Ishikawa (cell line): ENCODE results near the gene AKR1B15.

ENCODE experiments used
- CEBPB ChIP-seq: IDR thresholded peaks from 2 replicates; pipeline ENCODE4 v1.6.1; 2012
- CREB1 ChIP-seq: IDR thresholded peaks from 2 replicates; pipeline ENCODE4 v1.6.1; 2012; ENCODE audit warnings: low read depth
- EGR1 ChIP-seq: IDR thresholded peaks from 2 replicates; pipeline ENCODE4 v1.6.1; 2012
- EP300 ChIP-seq: IDR thresholded peaks from 2 replicates; pipeline ENCODE4 v1.6.1; 2012; ENCODE audit warnings: borderline replicate concordance
- FOXM1 ChIP-seq: IDR thresholded peaks from 2 replicates; pipeline ENCODE4 v1.6.1; 2012; ENCODE audit warnings: low read depth, borderline replicate concordance
- NFIC ChIP-seq: IDR thresholded peaks from 2 replicates; pipeline ENCODE4 v1.6.1; 2012
- RAD21 ChIP-seq: IDR thresholded peaks from 2 replicates; pipeline ENCODE4 v1.6.1; 2012; ENCODE audit warnings: low read depth
- TAF1 ChIP-seq: IDR thresholded peaks from 2 replicates; pipeline ENCODE4 v1.6.1; 2012; ENCODE audit warnings: low read depth, mild to moderate bottlenecking
- TCF12 ChIP-seq: IDR thresholded peaks from 2 replicates; pipeline ENCODE4 v1.6.1; 2012; ENCODE audit warnings: low read depth
- TEAD4 ChIP-seq: IDR thresholded peaks from 2 replicates; pipeline ENCODE4 v1.6.1; 2012
- YY1 ChIP-seq: IDR thresholded peaks from 2 replicates; pipeline ENCODE4 v1.6.1; 2012; ENCODE audit warnings: low read depth
- ZBTB7A ChIP-seq: IDR thresholded peaks from 2 replicates; pipeline ENCODE4 v1.6.1; 2012; ENCODE audit warnings: low read depth
- TF ChIP-seq, protein P1 (sequence below): IDR thresholded peaks from 2 replicates; pipeline ENCODE4 v1.6.1; 2012; ENCODE audit warnings: low read depth, mild to moderate bottlenecking
- TF ChIP-seq, protein P2 (sequence below): IDR thresholded peaks from 2 replicates; pipeline ENCODE4 v1.6.1; 2012
- TF ChIP-seq, protein P3 (sequence below): IDR thresholded peaks from 2 replicates; pipeline ENCODE4 v1.6.1; 2012

The AKR1B15 gene

DNA sequence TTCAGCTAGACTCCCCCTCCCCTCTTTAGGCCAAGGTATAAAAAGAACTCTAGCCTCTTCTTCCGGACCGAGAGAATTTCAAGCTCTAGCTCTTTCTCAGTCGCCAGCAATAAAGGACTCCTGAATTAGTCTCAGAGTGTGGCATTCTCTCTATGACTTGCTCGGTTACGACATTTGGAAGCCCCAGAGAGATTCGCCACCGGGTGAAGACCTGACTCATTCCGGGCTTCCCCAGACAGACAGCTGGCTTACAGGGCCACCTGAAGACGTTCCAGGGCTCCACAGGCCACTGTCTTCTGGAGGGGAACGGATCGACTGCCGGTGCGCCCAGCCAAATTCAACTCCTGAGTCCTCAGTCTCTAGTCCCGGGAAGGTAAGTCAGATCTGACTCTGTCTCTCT lies at the start of gene AKR1B15:
AKR1B15 (plus strand) TSS at position 234 of the 400 bp plus-strand sequence. CDS start 15,510 bp downstream, outside the sequence.
- TF ChIP-seq, protein P1, sequence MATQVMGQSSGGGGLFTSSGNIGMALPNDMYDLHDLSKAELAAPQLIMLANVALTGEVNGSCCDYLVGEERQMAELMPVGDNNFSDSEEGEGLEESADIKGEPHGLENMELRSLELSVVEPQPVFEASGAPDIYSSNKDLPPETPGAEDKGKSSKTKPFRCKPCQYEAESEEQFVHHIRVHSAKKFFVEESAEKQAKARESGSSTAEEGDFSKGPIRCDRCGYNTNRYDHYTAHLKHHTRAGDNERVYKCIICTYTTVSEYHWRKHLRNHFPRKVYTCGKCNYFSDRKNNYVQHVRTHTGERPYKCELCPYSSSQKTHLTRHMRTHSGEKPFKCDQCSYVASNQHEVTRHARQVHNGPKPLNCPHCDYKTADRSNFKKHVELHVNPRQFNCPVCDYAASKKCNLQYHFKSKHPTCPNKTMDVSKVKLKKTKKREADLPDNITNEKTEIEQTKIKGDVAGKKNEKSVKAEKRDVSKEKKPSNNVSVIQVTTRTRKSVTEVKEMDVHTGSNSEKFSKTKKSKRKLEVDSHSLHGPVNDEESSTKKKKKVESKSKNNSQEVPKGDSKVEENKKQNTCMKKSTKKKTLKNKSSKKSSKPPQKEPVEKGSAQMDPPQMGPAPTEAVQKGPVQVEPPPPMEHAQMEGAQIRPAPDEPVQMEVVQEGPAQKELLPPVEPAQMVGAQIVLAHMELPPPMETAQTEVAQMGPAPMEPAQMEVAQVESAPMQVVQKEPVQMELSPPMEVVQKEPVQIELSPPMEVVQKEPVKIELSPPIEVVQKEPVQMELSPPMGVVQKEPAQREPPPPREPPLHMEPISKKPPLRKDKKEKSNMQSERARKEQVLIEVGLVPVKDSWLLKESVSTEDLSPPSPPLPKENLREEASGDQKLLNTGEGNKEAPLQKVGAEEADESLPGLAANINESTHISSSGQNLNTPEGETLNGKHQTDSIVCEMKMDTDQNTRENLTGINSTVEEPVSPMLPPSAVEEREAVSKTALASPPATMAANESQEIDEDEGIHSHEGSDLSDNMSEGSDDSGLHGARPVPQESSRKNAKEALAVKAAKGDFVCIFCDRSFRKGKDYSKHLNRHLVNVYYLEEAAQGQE, result no peak
- no peak for TF ChIP-seq TAF1
- no peak for TF ChIP-seq TEAD4
- TF ChIP-seq RAD21, result no peak
- TF ChIP-seq CEBPB, result no peak
- TF ChIP-seq, protein P2, sequence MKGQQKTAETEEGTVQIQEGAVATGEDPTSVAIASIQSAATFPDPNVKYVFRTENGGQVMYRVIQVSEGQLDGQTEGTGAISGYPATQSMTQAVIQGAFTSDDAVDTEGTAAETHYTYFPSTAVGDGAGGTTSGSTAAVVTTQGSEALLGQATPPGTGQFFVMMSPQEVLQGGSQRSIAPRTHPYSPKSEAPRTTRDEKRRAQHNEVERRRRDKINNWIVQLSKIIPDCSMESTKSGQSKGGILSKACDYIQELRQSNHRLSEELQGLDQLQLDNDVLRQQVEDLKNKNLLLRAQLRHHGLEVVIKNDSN, result no peak
- TF ChIP-seq YY1, result no peak
- TF ChIP-seq CREB1, result no peak
- no peak for TF ChIP-seq EGR1
- no peak for TF ChIP-seq TCF12
- no peak for TF ChIP-seq EP300
- no peak for TF ChIP-seq FOXM1
- TF ChIP-seq, protein P3, sequence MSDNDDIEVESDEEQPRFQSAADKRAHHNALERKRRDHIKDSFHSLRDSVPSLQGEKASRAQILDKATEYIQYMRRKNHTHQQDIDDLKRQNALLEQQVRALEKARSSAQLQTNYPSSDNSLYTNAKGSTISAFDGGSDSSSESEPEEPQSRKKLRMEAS, result no peak
- no peak for TF ChIP-seq NFIC
- TF ChIP-seq ZBTB7A, result no peak

DNA sequence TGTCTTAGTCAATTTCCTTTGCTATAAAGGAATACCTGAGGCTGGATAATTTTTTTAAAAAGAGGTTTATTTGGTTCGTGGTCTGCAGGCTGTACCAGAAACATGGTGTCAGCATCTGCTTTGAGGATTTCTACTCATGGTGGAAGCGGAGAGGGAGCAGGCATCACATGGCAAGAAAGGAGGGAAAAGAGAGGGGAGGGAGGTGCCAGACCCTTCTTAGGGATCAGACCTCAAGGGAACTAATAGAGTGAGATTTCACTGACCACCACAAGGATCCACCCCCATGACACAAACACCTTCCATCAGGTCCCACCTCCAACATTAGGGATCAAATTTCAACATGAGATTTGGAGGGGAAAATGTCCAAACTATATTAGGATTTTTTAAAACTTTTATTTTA lies 48.5 kb upstream of the AKR1B15 start:
- TF ChIP-seq, protein P2, result no peak
- no peak for TF ChIP-seq TEAD4
- TF ChIP-seq YY1, result no peak
- TF ChIP-seq NFIC, result no peak
- no peak for TF ChIP-seq CEBPB
- no peak for TF ChIP-seq TAF1
- TF ChIP-seq CREB1, result no peak
- TF ChIP-seq FOXM1, result no peak
- TF ChIP-seq, protein P1, result no peak
- no peak for TF ChIP-seq EP300
- no peak for TF ChIP-seq EGR1
- TF ChIP-seq ZBTB7A, result no peak
- TF ChIP-seq, protein P3, result no peak
- TF ChIP-seq TCF12, result no peak
- no peak for TF ChIP-seq RAD21

DNA sequence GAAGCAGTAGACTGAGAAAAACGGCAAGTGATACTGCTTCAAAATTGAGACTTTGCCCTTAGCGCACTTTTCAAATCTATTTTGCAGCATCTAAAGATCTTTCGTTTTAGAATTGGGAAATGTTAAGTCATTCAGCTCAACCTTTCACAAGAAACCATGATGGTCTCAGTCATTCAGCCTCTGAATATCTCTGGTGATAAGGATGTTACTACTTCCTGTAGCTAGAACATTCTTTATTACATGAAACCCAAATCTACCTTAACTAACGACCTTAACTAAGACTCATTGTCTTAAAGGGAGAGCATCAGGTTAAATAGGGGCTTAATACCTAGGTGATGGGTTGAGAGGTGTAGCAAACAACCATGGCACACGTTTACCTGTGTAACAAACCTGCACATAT lies 47.9 kb upstream of the AKR1B15 start:
- TF ChIP-seq ZBTB7A, result no peak
- no peak for TF ChIP-seq RAD21
- no peak for TF ChIP-seq CEBPB
- no peak for TF ChIP-seq TAF1
- TF ChIP-seq YY1, result no peak
- TF ChIP-seq TEAD4, result no peak
- TF ChIP-seq, protein P3, result no peak
- no peak for TF ChIP-seq FOXM1

DNA sequence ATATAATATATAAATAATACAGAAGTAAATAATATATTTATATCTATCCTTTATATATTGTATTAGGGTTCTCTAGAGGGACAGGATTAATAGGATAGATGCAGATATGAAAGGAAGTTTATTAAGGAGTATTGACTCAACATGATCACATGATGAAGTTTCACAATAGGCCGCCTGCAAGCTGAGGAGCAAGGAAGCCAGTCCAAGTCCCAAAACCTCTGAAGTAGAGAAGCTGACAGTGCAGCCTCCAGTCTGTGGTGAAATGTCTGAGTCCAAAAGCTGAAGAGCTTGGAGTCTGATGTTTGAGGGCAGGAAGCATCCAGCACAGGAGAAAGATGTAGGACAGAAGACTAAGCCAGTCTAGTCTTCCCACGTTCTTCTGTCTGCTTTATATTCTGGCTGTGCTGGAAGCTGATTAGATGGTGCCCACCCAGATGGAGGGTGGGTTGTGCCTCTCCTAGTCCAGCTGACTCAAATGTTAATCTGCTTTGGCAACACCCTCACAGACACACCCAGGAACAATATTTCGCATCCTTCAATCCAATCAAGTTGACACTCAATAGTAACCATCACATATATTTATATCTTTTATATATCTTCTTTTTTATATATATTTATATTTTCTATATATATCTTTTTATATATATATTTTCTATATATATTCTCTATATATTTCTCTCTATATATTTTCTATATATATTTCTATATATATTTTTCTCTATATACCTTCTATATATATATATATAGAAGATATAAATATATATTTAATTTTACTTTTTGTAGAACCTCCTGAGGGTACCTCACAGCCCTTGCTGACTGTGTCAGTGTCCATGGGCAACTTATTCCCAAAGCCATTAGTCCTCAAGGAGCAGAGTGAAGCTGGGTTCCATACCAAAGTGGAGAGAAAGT lies 46.2 kb upstream of the AKR1B15 start:
- TF ChIP-seq CREB1, result no peak
- no peak for TF ChIP-seq CEBPB
- TF ChIP-seq, protein P3, result no peak
- no peak for TF ChIP-seq EP300
- TF ChIP-seq NFIC, result no peak
- TF ChIP-seq TEAD4, result no peak
- no peak for TF ChIP-seq ZBTB7A

DNA sequence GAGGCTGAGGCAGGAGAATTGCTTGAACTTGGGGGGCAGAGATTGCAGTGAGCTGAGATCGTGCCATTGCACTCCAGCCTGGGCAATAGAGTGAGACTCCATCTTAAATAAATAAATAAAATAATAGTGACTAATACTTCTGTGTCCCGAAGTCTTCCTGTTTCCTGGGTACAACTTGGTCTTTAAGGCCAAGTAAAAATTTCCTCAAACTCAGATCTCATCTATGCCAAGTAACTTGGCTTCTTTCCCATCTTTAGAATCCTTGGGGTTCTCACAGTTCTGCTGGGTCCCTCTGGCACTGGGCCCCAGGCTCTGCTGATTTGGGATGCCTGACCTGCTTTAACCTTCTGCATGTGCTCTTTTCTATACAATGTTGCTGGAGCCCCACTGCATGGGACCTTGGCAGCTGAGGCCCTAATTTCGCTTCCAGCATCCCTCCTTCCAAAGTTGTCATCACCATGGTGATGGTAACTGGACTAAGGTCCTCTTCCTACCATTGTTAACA lies 44.2 kb upstream of the AKR1B15 start:
- TF ChIP-seq TAF1, result no peak
- no peak for TF ChIP-seq FOXM1
